HUES64 (cell line): ENCODE results near the gene SNX19. TPM values are rescaled to one million over a fixed set of nuclear protein-coding genes. Genes with fewer than 3 reads are reported as not detected.
"Not testable (repeated sequence)": the region's sequence is repeated elsewhere in the genome, so short reads cannot be mapped to it uniquely, and the experiment has no call there.

Source experiments
- H3K27ac ChIP-seq: 2 replicates; pipeline ENCODE4 v1.7.0; 2013; ENCODE audit warnings: low read depth, low read length, inconsistent platforms
- H3K27me3 ChIP-seq: 2 replicates; pipeline ENCODE4 v1.6.1; 2013; ENCODE audit warnings: mild to moderate bottlenecking, low read length; ENCODE audit not compliant: insufficient read depth
- H3K36me3 ChIP-seq: 2 replicates; pipeline ENCODE4 v1.6.1; 2013; ENCODE audit warnings: mild to moderate bottlenecking, low read length; ENCODE audit not compliant: insufficient read depth
- H3K4me1 ChIP-seq: 2 replicates; pipeline ENCODE4 v1.6.1; 2013; ENCODE audit warnings: mild to moderate bottlenecking, low read length, moderate library complexity; ENCODE audit not compliant: insufficient read depth
- H3K4me3 ChIP-seq: 2 replicates; pipeline ENCODE4 v1.5.1; 2013; ENCODE audit warnings: mild to moderate bottlenecking, low read length, moderate library complexity
- H3K9ac ChIP-seq: 2 replicates; pipeline ENCODE4 v1.6.1; 2013; ENCODE audit warnings: mild to moderate bottlenecking, low read depth, low read length
- H3K9me3 ChIP-seq: 2 replicates; pipeline ENCODE4 v1.6.1; 2013; ENCODE audit warnings: low read depth, low read length; ENCODE audit not compliant: insufficient read depth
- WGBS: fragments of 150-250, 120-280 bp; methylation state at CpG from one replicate; pipeline ENCODE4 v1.1.7; 2013; ENCODE audit warnings: missing lambda C conversion rate; 5-methylcytosine and 5-hydroxymethylcytosine counted together
- polyA plus RNA-seq, 2 experiments: library from polyadenylated mRNA; stranded (reverse); fragments of 50-300 nt; gene quantifications; one replicate each; pipeline ENCODE4 v1.2.3, GENCODE V29; 2013

Gene SNX19
- polyA plus RNA-seq (2013, experiment 1 of 2) = 16.8 TPM
- 16.2 TPM for polyA plus RNA-seq (2013, experiment 2 of 2)

GRCh38 chr11:130916238-130916855, at the start of gene SNX19:
Gene SNX19 (minus strand): TSS chr11:130916479. CDS start chr11:130915939, 540 bp downstream.
- peak within 1 kb of the TSS; percentile 37; the same call in 1 of the 2 replicates for H3K27ac ChIP-seq
- H3K9ac ChIP-seq = peak within 1 kb of the TSS; percentile 88
- H3K27me3 ChIP-seq = peaks cover 17% of the 10 kb centered on the region
- WGBS = 1% methylated on average over 72 of the region's 72 CpGs
- H3K36me3 ChIP-seq = peaks cover 27% of the 10 kb centered on the region
- peak within 1 kb of the TSS; percentile 93 for H3K4me3 ChIP-seq
- peaks cover 7% of the 10 kb centered on the region for H3K4me1 ChIP-seq
- H3K9me3 ChIP-seq = no peaks in the 10 kb centered on the region

DNA sequence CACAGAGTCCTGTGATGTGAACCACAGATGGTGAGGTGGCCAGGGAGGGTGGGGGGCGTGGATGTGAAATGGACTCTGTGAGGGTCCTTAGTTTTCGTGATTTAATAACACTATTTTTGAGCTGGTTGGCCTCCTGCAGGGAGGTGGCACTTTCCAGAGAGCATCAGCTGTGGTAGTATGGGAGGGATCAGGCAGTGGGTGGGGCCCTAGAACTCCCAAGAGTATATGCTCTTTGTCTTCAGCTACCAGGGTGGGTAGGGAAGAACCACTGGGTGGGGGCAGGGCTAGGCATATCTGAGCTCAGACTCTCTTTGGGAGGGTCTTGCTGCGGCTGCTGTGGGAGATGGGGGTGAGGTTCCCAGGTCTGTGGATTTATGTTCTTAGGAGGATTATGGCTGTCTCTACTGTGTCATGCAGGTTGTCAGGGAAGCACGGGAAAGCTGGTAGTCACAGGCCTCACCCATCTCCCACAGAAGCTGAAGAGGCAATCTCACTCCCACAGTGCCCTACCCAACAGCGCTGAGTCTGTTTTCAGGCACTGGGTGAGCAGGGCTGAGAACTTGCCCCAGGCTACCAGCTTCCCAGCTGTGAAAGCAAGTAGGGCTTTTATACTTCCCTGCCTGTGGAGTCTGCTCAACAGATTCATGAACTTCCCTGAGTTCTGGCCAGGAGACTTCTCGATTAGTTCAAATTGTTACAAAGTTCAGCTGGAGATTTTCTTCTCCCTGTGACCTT, 47.9 kb upstream of the SNX19 start:
- WGBS = 83% methylated on average over 6 of the region's 6 CpGs
- no peaks in the 10 kb centered on the region for H3K27me3 ChIP-seq

GRCh38 chr11:130947889-130948288, 31.6 kb upstream of the SNX19 start:
- H3K4me3 ChIP-seq = no peak overlapping the region
- H3K27ac ChIP-seq = no peak overlapping the region
- no peaks in the 10 kb centered on the region for H3K27me3 ChIP-seq
- H3K9ac ChIP-seq = no peak overlapping the region
- no peaks in the 10 kb centered on the region for H3K4me1 ChIP-seq
- WGBS = 90% methylated on average over 6 of the region's 6 CpGs
- no peaks in the 10 kb centered on the region for H3K36me3 ChIP-seq
- H3K9me3 ChIP-seq = no peaks in the 10 kb centered on the region

More for the DNA sequence above, 47.9 kb upstream of the SNX19 start:
- H3K9ac ChIP-seq = no peak overlapping the region
- no peaks in the 10 kb centered on the region for H3K36me3 ChIP-seq
- H3K4me1 ChIP-seq = no peaks in the 10 kb centered on the region
- no peak overlapping the region for H3K4me3 ChIP-seq
- H3K9me3 ChIP-seq = no peaks in the 10 kb centered on the region
- H3K27ac ChIP-seq = no peak overlapping the region

DNA sequence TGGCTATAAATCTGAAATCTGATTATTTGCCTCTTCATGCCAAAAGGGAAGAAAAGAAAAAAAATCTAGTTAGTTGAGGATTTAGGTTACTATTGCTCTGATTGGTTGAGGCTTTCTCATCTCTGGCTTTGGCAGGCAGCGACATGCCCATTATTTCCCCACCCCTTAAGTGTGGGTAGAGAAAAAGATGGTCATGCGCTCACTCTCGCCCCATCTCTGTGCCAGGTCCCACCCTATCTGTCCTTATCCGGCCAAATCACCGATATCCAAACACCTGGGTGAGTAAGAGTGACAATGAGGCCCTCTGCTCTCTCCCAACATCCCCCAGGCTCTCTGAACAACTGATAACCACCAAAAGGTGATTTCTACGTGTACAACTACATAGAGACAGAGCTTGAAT, 31.2 kb upstream of the SNX19 start:
- H3K27me3 ChIP-seq = no peaks in the 10 kb centered on the region
- no peaks in the 10 kb centered on the region for H3K4me1 ChIP-seq
- 95% methylated on average over 5 of the region's 6 CpGs for WGBS
- no peak overlapping the region for H3K27ac ChIP-seq
- no peak overlapping the region for H3K9ac ChIP-seq
- no peak overlapping the region for H3K4me3 ChIP-seq
- no peaks in the 10 kb centered on the region for H3K36me3 ChIP-seq
- no peaks in the 10 kb centered on the region for H3K9me3 ChIP-seq

- no peaks in the 10 kb centered on the region for H3K36me3 ChIP-seq
- H3K9me3 ChIP-seq = no peaks in the 10 kb centered on the region
- WGBS = 89% methylated on average over 3 of the region's 3 CpGs
- H3K4me1 ChIP-seq = no peaks in the 10 kb centered on the region
- H3K9ac ChIP-seq = no peak overlapping the region
- no peak overlapping the region for H3K4me3 ChIP-seq
- H3K27me3 ChIP-seq = no peaks in the 10 kb centered on the region
- H3K27ac ChIP-seq = no peak overlapping the region
Measured at GRCh38 chr11:130947058-130947457, 30.8 kb upstream of the SNX19 start.

- H3K9me3 ChIP-seq = no peaks in the 10 kb centered on the region
- over 99% methylated on average over 9 of the region's 9 CpGs for WGBS
- no peak overlapping the region for H3K27ac ChIP-seq
- H3K4me3 ChIP-seq = no peak overlapping the region
- H3K36me3 ChIP-seq = no peaks in the 10 kb centered on the region
- no peaks in the 10 kb centered on the region for H3K27me3 ChIP-seq
- H3K9ac ChIP-seq = no peak overlapping the region
- no peaks in the 10 kb centered on the region for H3K4me1 ChIP-seq
Measured at GRCh38 chr11:130945896-130946295, 29.6 kb upstream of the SNX19 start.

GRCh38 chr11:130940706-130941105, 24.4 kb upstream of the SNX19 start:
- no peaks in the 10 kb centered on the region for H3K36me3 ChIP-seq
- no peak overlapping the region for H3K9ac ChIP-seq
- WGBS = 100% methylated on average over 1 of the region's 1 CpG
- H3K4me3 ChIP-seq = no peak overlapping the region
- H3K27me3 ChIP-seq = no peaks in the 10 kb centered on the region
- no peak overlapping the region for H3K27ac ChIP-seq
- no peaks in the 10 kb centered on the region for H3K9me3 ChIP-seq
- no peaks in the 10 kb centered on the region for H3K4me1 ChIP-seq

DNA sequence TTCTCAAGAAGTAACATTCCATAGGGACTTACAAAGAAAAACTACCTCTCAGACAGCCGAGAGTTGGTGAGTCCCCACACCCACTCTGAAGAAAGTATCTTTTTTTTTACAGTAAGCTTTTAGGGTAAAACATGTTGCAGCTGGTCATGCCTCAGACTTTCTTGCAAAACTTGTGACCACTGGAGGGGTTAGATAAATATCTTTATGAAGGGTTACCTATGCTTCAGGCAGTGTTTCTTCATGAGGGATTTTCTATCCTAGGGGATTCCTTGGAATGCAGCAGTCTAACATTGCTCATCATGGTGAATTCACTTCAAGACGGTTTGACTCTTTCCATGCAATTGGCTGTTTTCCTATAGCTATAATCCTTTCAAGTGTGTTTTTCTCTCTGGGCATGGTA, 20.8 kb upstream of the SNX19 start:
- Histone ChIP-seq H3K9me3 (no peaks in the 10 kb centered on the region), H3K4me3 (no peak overlapping the region), H3K36me3 (no peaks in the 10 kb centered on the region), H3K9ac (no peak overlapping the region), H3K27ac (no peak overlapping the region), H3K4me1 (no peaks in the 10 kb centered on the region), H3K27me3 (no peaks in the 10 kb centered on the region)
- 90% methylated on average over 2 of the region's 2 CpGs for WGBS

GRCh38 chr11:130932086-130932712, 15.9 kb upstream of the SNX19 start:
- Histone ChIP-seq H3K27me3 (no peaks in the 10 kb centered on the region), H3K4me1 (no peaks in the 10 kb centered on the region), H3K27ac (no peak overlapping the region), H3K36me3 (no peaks in the 10 kb centered on the region), H3K9me3 (no peaks in the 10 kb centered on the region), H3K9ac (no peak overlapping the region), H3K4me3 (no peak overlapping the region)
- 91% methylated on average over 5 of the region's 5 CpGs for WGBS

GRCh38 chr11:130924750-130925149, 8.5 kb upstream of the SNX19 start:
- H3K36me3 ChIP-seq = no peaks in the 10 kb centered on the region
- H3K27me3 ChIP-seq = no peaks in the 10 kb centered on the region
- no peak overlapping the region for H3K9ac ChIP-seq
- H3K4me1 ChIP-seq = peaks cover 4% of the 10 kb centered on the region; the same call in 1 of the 2 replicates
- 80% methylated on average over 3 of the region's 3 CpGs for WGBS
- H3K27ac ChIP-seq = no peak overlapping the region
- no peak overlapping the region for H3K4me3 ChIP-seq
- no peaks in the 10 kb centered on the region for H3K9me3 ChIP-seq

DNA sequence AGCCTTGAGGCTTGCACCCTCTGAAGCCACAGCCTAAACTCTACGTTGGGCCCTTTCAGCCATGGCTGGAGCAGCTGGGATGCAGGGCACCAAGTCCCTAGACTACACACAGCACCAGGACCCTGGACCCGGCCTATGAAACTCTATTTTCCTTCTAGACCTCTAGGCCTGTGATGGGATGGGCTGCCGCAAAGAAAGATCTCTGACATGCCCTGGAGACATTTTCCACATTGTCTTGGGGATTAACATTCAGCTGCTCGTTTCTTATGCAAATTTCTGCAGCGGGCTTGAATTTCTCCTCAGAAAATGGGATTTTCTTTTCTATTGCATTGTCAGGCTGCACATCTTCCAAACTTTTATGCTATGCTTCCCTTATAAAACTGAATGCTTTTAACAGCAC, 4.3 kb upstream of the SNX19 start:
- not testable (repeated sequence) for H3K4me1 ChIP-seq, H3K4me3 ChIP-seq, H3K27ac ChIP-seq, H3K36me3 ChIP-seq, H3K9me3 ChIP-seq, H3K9ac ChIP-seq
- peaks cover 17% of the 10 kb centered on the region for H3K27me3 ChIP-seq
- WGBS = 34% methylated on average over 5 of the region's 5 CpGs
